Inferior parietal cortex (tissue), 1 donor: Measurements from ENCODE around the gene HIPK2.

Experiments
- DNase-seq: peaks from one replicate; pipeline ENCODE4 v3.0.0-alpha.2; 2016; ENCODE audit errors: extremely low spot score

HIPK2 gene

DNA sequence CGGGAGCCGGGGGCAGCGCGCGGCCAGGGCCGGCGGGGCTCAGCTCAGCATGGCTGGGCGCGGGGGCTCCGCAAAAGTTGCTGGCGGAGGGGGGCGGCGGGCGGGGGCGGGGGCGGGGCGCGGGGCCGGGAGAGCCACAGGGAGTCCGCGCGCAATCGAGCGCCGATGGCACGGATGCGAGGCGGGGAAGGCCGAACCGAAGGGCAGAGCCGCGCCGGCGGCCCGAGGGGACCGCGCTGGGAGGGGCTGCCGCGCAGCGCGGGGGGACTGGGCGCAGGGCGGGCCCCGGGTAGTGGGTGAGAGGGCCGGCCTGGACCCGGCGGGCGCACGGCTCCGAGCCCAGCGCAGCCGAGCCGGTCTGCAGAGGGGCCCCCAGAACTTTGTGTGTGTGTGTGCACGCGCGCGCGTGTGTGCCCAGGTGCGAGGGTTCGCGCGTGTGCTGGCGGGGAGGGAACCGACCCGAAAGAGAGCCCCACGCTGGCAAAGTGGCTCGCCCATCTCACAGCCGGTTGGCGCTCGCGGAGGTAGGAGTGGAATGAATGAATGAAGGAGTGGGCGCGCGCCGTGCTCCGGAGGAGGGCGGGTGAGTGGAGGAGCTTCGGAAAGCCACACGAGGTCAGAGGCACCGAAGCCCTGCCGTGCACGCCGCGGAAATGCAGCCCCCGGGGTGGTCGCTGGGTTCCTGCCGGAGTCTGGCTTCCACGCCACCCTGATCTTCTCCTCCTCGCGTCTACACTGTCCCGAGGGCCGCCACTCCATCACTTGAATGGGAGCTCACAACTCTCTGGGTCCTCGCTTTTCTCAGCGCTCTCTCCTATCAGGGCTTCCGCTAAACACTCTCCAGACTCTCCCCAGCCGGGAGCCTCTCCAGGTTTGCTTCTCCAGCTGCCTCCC is at the start of gene HIPK2:
Gene HIPK2, minus strand, starts transcription at position 51 of the 894 bp plus-strand sequence. CDS start 375 bp downstream, outside the sequence.
- peak; percentile 62 for DNase-seq

DNA sequence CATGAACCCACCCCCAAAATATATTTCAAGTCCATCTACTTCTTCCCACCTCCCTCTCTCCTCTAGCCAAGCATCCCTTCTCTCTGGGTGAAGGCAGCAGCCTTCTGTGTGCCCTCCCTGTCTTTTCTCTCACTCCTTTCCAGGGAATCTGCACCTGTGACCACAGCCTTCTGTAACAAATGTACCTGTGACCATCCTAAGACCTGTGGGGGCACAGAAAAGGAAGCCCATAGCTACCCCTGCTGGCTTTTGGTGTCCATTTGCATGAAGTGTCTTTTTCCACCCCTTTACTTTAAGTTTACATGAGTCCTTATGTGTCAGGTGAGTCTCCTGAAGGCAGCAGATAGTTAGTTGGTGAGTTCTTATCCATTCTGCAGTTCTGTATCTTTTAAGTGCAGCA is 49.2 kb upstream of the HIPK2 start:
- no peak for DNase-seq

DNA sequence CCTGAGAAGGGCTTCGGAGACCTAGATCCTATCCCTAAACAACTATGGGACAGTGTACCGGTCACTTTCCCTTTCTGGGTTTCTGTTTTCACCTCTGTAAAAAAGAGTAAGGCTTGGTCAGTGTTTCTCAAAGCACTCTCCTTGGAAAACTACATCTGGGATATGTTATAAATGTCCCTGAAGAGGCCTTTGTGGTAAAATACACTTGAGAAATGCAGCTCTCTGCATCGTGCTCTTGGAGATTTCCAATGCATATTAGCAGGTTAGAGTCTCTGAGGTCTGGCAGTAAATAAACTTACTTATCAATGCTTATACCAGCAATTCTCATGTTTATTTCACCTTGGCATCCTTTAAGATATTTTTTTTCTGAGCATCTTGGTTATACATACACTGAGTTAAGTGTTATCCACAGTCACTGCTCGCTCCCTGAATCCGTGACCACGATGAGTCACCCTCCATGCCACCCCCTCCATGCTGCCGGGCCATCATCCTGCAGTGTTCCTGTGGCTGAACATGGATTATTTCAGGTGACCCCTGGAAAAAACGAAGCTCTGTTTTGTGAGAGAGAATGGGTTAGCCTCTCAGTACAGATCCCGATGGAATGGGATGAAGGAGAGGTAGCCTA is 48.0 kb upstream of the HIPK2 start:
- no peak for DNase-seq

DNA sequence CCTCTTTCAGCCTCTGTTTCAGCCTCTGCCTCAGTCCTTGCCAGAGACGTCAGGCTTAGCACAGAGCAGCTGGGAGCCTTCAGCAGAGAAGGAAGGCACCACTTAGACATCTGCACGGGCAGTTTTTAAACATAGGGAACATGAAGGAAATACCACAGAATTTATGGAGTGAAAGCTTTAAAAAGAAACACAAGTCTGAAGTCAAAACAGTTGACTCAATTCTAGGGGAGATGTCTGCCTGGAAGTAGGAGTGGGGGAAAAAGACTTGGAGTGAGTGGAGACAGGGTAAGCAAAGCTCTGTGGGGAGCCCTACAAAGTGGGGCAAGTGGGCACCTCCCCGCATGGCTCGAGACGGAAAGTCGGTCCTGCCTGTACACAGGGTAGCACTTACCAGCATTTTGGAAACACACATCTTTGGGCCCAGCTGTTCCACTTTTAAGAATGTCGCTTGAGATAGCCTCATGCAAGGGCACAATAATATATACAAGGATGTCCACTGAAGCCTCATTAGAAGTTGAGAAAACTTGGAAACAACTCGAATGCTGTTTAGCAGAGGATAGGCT is 46.2 kb upstream of the HIPK2 start:
- no peak for DNase-seq

DNA sequence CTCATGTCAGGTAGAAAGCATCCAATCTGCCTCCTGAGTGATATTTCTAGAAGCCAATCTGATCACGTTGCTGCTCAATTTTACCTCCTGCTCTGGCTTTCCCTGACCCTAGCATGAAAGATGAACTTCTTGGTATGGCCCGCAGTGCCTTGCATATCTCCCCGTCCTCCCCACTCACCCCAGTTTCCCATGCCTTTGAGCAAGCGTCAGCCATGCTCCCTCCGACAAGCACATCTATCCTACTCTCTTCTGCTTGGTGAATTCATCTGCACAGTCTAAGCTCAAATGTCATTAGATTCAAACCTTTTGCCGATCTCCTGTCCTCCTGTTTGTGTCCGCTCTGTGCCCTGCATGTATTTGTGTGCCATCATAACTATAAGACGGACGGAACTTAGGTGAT is 45.1 kb upstream of the HIPK2 start:
- DNase-seq: no peak

DNA sequence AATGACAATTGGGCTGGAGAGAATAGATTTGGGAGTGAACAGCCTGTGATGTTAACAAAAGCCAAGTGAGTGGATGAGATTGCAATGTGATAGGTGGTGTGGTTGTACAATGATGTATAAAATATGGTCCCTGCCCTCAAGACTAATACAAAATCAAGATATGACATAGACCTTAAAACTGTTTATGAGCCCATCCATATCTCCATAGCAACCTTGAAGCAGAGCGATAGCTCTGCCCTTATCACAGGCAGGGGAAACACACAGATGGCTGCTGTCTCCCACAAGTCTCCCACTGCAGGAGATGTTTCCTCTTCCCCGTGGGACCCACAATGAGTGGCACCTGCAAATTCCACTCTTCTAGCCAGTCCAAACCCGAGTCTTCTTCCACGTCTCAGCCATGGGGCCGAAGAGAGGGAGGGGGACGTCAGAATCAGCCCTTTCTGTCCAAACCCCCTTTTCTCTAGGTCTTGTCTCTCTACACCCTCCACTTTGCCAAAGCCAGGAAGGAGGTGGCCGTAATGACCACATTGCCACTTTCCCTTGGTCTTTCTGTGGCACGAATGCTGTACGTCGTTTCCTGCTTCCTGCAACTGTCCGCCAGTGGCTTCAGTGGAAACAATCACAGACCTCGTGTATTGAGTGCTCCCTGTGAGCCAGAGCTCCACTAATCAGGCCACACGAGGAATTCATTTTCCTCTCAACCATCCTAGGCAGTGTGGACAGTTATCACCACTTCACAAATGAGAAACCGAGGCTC is 43.7 kb upstream of the HIPK2 start:
- no peak for DNase-seq

DNA sequence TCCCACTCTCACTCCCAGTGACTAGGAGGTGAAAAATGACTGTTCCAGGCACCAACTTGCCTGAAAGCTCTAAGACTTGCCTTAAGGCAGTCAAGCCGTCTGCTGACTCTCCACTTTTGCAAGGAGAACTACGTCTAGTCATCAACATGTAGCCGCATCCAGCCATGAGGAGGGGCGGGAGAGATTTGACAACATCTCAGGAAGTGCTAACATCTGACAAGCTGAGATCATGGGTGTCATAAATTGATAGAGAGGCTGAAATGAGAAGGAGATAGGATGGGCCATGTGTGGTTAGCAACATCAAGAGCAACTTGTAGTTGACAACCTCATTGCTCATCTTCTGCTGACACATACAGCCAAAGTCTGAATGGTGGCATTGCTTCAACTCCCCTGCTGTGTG is 42.3 kb upstream of the HIPK2 start:
- DNase-seq: no peak

DNA sequence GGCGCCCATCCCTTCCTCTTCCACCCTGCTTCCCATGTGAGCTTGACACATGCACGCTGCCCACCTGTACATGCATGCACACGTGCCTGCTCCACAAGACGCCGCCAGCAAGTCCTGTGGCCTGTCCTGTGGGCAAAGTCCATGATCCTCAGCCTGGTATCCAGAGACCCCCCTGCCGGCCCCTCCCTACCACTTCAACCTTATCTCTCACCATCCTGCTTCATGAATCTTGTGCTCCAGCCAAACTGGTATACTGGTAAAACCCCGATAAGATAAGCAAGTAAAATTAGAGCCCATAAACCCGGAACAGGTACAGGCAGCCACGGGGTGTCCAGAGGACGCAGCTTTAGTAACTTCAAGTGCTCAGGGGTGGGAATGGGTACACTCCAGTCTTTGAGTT is 39.5 kb upstream of the HIPK2 start:
- no peak for DNase-seq

DNA sequence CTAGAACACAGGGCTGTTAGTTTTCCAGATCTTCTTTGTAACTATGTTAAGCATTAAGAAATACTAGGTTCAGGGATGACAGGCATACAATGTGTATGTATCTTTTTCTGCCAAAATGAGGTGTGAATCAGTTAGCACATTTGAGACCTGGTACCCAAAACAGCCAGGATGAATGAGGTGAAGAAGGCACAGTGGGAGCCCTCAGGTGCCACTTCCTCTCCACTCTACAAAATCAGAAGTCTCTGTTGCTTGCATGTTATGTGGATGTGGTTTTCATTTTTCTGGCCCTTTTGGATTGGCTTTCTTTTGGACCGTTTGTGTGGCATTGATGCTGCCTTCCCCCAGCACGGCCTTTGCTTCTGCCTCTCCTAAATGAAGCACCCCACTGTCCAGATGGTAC is 35.9 kb upstream of the HIPK2 start:
- DNase-seq: no peak

DNA sequence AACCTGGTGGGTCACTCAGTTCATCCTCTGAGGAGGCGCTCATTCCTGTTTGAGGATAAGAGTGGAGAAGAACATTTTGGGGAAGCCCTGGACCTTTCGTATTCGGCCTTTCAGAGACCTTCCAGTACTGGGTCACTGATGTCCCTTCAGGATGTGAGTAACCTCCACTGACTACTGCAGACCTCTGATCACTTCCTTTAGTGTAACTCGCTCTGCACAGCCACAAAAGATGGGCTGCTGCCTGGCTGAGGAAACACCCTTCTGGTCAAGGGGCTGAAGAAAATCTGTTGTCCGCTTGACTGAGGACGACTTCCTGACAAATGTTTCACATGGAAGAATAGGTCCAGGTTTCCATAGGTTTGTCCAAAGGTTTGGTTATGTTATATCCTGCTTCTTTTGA is 35.4 kb upstream of the HIPK2 start:
- no peak for DNase-seq

DNA sequence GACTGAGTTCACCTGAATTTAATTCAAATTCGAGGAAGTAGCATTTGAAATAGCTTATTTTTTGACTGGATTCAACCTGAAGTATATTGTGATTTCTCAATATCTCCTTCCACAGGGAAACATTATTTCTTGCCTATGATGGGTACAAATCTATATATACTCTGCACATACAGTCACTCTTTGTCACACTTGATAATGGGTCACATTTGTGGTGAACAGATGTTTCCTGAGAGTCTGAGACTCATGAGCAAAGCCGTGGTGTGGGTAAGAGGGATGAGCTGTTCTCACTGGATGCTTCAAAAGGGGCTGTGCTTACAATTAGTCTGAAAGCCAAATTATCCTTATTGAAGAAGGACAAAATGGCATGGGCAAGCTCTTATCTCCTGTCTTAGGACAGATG is 33.3 kb upstream of the HIPK2 start:
- DNase-seq: no peak

DNA sequence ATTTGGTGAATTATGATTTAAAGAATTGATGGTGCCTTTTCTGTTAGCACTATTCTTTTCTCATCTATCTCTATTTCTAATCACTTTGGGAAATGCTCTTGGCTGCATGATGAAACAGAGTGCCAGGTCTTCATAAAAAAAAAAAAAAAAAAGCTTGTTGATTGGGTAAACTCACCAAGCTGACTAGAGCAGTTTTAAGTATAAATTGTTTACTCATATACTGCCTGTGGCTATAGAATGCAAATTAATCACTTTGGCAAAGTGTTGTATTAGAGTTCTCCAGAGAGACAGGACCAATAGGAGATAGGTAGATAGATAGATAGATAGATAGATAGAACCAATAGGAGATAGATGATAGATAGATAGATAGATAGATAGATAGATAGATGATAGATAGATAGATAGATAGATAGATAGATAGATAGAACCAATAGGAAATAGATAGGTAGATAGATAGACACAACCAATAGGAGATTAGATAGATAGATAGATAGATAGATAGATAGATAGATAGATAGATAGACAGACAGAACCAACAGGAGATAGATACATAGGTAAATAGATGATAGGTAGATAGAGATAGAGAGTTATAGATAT is 31.1 kb upstream of the HIPK2 start:
- no peak for DNase-seq

DNA sequence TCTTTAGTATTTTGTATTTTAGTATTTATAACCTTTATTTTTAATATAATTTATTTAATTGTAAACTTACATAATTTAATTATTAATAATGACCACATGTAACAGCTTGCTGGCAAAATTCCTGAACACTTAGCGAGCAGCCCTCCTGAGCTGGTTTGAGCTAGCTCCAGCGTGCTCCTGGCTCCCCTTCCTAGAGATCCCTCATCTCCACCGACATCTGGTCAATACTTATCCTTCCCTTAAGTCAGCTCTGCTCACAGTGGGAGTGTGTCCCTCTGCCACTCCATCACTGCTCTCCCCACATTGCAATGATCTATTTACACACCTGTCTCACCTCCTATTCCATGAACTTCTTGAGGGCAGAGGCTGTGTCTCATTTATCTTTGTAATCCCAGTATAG is 30.6 kb upstream of the HIPK2 start:
- DNase-seq: no peak

DNA sequence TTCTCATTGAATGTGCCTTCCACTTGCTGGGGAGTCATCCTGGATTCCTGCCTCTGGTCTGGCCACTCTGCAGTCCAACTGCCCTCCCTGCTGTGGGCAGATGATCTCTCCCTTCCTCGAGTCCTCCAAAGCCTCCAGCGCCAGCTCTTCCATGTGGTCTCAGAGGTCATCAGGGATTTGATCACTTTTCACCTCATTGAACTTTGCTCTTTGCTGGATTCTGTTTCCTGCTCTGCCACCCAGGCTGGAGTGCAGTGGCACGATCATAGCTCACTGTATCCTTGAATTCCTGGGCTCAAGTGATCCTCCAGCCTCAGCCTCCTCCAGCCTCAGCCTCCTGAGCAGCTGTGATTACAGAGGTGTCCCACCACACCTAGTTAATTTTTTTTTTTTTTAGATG is 29.2 kb upstream of the HIPK2 start:
- no peak for DNase-seq

DNA sequence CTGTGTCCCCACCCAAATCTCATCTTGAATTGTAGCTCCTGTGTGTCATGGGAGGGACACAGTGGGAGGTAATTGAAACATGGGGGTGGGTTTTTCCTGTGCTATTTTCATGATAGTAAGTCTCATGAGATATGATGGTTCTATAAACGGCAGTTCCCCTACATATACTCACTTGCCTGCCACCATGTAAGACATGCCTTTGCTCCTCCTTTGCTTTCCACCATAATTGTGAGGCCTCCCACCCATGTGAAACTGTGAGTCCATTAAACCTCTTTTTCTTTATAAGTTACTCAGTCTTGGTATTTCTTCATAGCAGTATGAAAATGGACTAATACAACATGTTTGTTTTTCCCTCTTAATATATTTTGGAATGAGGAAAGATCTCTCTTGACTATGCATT is 26.8 kb upstream of the HIPK2 start:
- no peak for DNase-seq

DNA sequence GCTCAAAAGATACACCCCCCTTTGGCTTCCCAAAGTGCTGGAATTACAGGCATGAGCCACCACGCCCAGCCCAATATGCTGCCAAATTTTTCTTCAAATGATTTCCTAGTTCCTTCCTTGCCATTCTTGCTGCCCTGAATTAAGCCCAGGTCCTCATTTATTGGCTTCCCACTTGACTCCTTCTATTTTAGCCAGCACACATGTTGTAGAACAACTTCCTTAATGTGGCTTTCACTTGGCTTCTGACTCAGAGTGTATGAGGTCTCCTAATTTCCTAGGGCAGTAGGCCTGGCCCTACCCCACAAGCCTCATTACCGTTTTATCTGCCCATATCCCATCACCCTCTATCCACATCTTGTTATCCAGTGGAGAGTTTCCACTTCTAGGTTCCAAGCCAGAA is 21.8 kb upstream of the HIPK2 start:
- DNase-seq: no peak

DNA sequence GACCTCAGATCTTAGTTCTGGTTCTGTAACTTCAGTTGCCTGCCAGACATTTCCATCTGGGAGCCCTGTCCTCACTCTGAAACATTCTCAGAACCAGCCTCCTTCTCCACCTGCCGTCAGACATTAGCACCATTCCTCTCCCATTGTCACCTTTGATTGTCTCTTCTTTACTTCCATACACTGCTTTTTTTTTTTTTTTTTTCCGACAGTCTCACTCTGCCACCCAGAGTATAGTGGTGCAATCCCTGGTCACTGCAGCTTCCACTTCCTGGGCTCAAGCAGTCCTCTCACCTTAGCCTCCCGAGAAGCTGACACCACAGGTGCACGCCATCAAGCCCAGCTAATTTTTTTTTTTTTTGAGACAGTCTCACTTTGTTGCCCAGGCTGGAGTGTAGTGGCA is 21.1 kb upstream of the HIPK2 start:
- DNase-seq: no peak

DNA sequence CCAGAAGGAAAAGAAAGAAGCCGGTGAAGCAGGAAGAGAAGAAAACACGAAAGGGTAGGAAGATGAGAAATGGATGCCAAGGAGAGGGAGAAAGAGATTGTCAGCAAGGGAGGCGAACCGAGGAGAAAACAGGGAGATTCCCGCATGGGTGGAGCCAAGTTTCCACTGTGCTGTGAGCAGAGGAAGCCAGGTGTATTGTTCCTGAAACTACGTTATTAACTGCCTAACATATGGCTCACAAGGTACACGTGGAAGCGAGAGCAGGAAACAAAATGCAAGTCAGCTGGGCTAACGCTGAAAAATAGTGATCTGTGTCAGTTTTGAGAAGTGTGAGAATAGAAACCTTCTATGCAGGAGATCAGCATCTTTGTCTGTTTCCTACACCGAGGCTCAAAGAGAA is 20.4 kb upstream of the HIPK2 start:
- DNase-seq: no peak

DNA sequence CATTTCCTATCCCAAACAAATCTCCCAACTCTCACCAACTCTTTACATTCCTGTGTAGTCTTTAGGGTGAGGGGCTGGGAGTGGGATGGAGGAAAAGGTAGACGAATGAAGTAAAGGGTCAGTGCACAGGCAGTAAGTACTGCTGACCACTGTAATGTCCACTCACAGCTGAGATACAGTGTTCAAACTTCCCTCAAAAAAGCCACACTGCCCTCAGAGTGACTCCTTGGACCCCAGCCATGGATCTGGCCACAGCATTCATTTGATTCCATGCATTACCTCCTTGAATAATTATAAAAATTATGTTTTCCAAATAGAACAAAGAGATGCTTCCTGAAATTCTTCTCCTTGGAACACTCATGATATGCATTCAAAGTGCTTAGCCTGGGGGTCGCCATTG is 19.8 kb upstream of the HIPK2 start:
- DNase-seq: no peak

DNA sequence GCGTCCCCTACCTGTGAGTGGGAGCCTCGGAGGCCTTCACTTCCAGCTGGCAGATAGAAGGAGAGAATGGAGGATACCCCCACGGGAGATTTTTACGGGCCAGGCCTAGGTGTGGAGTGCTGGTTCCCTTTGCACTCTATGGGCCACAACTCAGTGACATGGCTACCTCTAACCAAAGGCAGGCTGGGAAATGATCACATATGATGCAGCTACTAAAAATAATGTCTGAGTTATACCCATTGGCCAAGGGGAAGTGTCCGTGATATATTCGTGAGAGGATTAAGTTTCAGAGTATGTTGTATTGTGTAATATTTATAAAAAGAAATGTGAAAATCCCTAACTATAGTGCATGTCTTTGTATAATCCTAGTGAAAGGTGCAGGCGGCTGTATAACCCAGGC is 13.5 kb upstream of the HIPK2 start:
- DNase-seq: no peak

DNA sequence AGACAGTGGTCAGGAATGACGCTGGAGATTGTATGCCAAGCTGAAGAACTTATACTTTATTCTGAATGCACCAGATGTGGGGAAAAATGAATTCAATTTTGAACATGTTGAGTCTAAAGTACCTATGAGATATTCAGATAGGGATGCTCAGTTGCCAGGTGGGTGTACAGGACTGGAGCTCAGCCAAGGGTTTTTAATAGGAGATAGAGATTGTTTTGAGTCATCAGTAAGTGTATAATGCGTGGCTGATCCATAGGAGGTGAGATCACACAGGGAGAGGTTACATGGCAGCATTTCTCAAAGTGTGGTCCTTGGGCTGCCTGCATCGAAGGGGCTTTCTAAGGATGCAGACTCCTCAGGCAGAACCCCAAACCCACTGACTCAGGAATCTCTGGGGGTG is 6.8 kb upstream of the HIPK2 start:
- no peak for DNase-seq
